ENCODE measurements around the gene SRRM3.

DNA sequence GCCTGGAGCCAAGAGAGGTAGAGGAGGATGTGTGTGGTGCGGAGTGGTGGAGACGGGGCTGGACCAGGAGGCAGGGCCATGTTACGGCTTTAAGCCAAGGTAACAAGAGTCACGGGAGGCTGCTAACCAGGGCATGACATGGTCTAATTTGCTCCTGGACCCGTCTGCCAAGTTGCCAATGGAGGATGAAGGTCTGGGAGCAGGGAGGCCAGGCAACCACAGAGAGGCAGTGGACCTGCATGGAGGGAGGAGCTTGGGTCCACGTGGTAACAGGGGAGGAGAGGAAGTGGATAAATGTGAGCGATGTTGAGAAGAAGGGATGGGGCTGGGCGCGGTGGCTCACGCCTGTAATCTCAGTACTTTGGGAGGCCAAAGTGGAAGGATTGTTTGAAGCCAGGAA is 31.0 kb downstream of the SRRM3 start:
- TF ChIP-seq CTCF (IDR thresholded peaks at IDR 0.05) (no peak), POLR2A (IDR thresholded peaks at IDR 0.05) (no peak)

Data from gastroesophageal sphincter (tissue), 3 donors.